Activated CD4-positive, alpha-beta T cell treated with anti-CD3 and anti-CD28 coated beads, Interleukin-2, Interleukin-6, amounts not matched to agents 100 ng/mL and 50 ng/mL, durations not matched to agents 16 hours and 8 hours (primary cell): ENCODE data around the gene TDG.
"Not testable (repeated sequence)": the region's sequence is repeated elsewhere in the genome, so short reads cannot be mapped to it uniquely, and the experiment has no call there.

ENCODE experiments used
- DNase-seq: peaks from one replicate; pipeline ENCODE4 v3.0.0-alpha.2; 2020

TDG gene

DNA sequence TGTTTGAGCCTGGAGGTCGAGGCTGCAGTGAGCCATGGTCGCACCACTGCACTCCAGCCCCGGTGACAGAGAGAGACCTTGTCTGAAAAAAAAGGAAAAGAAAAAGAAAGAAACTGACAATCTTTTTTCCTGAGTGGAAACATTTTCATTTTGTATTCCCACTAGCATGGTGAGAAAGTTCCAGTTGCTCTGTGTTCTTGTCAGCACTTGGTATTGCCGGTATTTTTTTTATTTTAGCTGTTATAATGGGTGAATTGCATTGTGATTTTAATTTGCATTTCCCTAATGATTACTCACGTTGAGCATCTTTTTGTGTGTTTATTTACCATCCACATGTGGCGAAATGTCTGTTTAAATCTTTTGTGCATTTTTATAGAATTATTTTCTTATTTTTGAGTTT lies 58.7 kb downstream of the TDG start:
- no peak for DNase-seq

DNA sequence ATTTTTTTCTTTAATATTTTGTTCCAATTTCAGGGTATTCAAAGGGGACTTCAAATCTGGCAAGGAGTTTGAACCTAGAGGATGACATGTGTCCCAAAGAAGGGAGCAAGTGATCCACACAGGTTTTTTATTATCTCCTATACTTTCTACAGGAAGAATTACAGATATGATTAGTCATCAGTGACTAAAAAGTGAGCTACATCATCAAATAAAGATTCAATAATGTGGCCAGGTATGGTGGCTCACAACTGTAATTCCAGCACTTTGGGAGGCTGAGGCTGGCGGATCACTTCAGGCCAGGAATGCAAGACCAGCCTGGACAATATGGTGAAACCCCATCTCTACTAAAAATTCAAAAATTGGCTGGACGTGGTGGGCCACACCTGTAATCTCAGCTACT lies 60.1 kb downstream of the TDG start:
- no peak for DNase-seq

DNA sequence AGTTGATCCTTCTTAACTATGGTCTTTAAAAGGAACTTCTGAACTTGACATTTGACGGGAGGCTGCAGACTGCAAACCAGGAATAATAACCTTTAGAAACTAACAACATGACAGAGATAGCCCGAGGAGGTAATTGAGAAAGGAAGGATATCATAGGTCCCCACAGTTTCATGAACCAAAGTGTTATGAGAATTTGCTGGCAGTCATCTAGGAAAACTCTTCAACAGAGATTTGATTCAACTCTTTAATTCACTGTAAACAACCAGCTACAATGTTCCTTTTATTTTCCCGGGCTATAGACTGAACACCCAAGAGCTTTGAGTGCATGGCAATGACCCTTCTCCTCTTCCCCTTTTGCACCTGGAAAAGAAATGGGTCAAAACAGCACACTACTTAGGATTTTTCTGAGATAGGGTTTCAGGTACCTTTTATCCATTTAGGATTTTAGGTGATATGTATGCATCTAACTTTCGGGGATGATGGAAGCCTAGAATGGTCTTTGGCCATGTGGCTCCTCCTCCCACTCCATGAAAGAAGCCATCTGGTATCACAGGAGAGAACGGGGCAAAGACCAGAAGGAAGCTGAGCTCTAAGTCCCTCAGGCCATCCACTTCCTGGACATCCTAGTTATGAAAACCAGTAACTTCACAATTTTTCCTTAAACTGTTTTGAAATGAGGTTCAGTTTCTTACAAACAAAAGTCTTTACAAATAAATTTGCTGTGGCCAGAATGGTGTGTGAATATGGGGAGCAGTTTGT lies 61.3 kb downstream of the TDG start:
- DNase-seq, result no peak

DNA sequence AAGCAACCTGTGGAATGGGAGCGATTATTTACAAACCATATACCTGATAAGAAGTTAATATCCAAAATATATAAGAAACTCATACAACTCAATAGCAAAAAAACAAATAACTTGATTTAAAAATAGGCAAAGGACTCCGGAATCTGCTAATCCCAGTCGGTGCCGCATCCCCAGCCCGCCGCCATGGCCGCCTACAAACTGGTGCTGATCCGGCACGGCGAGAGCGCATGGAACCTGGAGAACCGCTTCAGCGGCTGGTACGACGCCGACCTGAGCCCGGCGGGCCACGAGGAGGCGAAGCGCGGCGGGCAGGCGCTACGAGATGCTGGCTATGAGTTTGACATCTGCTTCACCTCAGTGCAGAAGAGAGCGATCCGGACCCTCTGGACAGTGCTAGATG lies 64.9 kb downstream of the TDG start:
- DNase-seq, result not testable (repeated sequence)

DNA sequence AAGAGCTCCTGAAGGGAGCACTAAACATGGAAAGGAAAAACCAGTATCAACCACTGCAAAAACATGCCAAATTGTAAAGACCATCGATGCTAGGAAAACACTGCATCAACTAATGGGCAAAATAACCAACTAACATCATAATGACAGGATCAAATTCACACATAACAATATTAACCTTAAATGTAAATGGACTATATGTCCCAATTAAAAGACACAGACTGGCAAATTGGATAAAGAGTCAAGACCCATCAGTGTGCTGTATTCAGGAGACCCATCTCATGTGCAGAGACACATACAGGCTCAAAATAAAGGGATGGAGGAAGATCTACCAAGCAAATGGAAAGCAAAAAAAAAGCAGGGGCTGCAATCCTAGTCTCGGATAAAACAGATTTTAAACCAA lies 70.5 kb downstream of the TDG start:
- DNase-seq, result not testable (repeated sequence)
